ENCODE data around the gene SLC26A6. TPM values are rescaled to one million over a fixed set of nuclear protein-coding genes. Genes with fewer than 3 reads are reported as not detected.

SLC26A6 gene
- total and polyA plus RNA-seq, 2 donors: 8.0 to 12.9 TPM

DNA sequence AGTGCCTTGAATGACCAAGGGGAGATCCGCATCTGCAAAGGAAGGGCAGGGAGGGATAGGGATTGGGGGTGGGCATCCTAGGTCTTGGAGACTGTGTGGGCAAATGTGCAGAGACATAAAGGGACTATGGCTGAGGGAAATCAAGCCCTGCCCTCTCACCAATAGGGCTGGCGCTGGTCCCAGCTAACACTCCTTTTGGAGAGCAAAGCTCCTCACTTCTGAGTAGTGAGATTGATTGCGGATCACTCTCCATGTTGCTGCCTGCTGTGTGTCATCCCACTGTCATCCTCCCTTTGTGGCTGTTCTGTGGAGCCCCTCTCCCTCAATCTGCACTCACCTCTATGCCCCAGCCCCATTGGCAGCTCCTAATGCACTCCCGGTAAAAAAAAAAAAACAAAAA lies 29.7 kb upstream of the SLC26A6 start:
- WGBS: 81% methylated on average over 4 of the region's 4 CpGs
- no peak for DNase-seq (ENCODE audit: extremely low spot score)
- peaks cover 5% of the 10 kb centered on the region for H3K4me1 ChIP-seq (ENCODE audit: insufficient read depth)
- no peak overlapping the region for H3K4me3 ChIP-seq (ENCODE audit: low read depth, low read length)
- no peaks in the 10 kb centered on the region for H3K36me3 ChIP-seq (ENCODE audit: insufficient read depth)
- no peak overlapping the region for H3K27ac ChIP-seq (ENCODE audit: low read depth)

GRCh38 chr3:48664313-48664644 lies 29.0 kb upstream of the SLC26A6 start:
- Histone ChIP-seq H3K36me3 (ENCODE audit: insufficient read depth) (no peaks in the 10 kb centered on the region), H3K27ac (ENCODE audit: low read depth) (no peak overlapping the region), H3K4me3 (ENCODE audit: low read depth, low read length) (no peak overlapping the region), H3K4me1 (ENCODE audit: insufficient read depth) (peaks cover 5% of the 10 kb centered on the region)
- WGBS: 55% methylated on average over 11 of the region's 11 CpGs
- DNase-seq (ENCODE audit: extremely low spot score): no peak

GRCh38 chr3:48663489-48664312 lies 28.4 kb upstream of the SLC26A6 start:
- Histone ChIP-seq H3K36me3 (ENCODE audit: insufficient read depth) (no peaks in the 10 kb centered on the region), H3K4me1 (ENCODE audit: insufficient read depth) (peaks cover 5% of the 10 kb centered on the region), H3K4me3 (ENCODE audit: low read depth, low read length) (peak overlapping the region; percentile 30), H3K27ac (ENCODE audit: low read depth) (no peak overlapping the region)
- WGBS: under 1% methylated on average over 66 of the region's 66 CpGs
- peak; percentile 90 for DNase-seq (ENCODE audit: extremely low spot score)

DNA sequence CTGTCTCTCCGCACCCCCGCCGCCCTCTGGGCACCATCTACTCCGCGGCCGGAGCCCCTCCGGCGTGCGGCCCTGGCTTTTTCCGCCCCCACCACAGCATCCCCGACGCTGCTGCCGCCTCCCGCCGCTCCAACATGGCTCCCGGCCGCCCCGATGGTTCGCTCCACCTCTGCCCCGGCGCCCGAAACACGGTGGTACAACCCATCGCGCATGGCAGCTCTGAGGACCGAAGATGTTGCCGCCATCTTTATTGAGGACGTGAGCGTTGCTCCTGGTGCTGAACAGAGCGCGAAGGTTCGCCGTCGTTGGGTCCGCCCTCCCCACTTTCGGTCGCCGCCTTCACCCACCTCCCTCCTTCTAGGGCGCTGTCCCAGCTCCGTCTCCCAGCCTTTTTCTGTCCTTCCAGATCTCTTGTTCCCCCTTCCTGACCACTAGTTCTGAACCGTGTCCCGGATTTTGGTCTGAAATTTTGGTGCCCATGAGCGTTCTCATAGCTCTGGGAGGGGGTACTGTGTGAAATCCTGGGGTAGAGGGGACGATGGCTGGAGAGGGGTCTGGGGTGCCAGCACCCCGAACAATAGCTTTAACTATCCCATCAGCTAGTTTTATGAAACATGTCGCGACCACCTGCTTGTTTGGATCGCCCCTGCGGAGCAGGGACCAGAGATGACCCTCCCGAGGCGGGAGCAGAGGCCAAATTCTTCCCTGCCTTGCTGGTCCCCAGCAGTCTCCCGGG lies 27.7 kb upstream of the SLC26A6 start, which contains the start of gene CELSR3:
Gene CELSR3, minus strand, starts transcription at position 134 of the 736 bp plus-strand sequence. CDS start 252 bp downstream, outside the sequence.
- no peaks in the 10 kb centered on the region for H3K36me3 ChIP-seq (ENCODE audit: insufficient read depth)
- peak within 1 kb of the TSS; percentile 30 for H3K4me3 ChIP-seq (ENCODE audit: low read depth, low read length)
- DNase-seq (ENCODE audit: extremely low spot score): no peak
- no peak within 1 kb of the TSS for H3K27ac ChIP-seq (ENCODE audit: low read depth)
- H3K4me1 ChIP-seq (ENCODE audit: insufficient read depth): peaks cover 5% of the 10 kb centered on the region
- WGBS: under 1% methylated on average over 52 of the region's 52 CpGs

DNA sequence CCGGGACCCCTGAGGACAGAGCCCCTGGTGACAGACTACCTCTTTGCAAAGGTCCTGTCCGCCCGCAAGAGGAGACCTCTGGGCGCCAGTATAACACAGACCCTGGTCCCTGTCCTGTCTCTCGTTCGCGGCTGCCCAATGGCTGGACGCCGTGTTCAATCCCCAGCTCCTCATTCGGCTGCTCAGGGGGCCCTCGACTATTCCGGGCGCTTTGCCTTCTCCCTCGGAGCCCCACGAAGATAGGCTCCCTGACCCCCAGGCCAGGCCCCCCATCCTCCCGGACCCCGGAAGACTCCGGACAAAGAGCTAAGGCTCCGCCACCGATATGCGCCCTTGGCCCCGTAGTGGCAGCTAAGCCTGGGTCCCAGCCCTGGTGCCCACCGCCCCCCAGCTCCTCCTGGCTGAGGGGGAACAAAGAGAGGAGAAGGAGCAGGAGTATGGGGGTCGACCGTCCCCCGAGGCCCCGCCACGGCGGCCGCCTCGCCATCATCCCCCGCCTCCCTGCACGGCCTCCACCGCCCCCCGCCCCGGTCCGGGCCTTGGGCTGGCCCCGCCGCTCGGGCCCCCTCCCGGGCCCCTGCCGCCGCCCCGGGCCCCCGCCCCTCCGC lies 27.0 kb upstream of the SLC26A6 start:
- DNase-seq (ENCODE audit: extremely low spot score): no peak
- Histone ChIP-seq H3K27ac (ENCODE audit: low read depth) (no peak overlapping the region), H3K36me3 (ENCODE audit: insufficient read depth) (no peaks in the 10 kb centered on the region), H3K4me1 (ENCODE audit: insufficient read depth) (peaks cover 5% of the 10 kb centered on the region), H3K4me3 (ENCODE audit: low read depth, low read length) (no peak overlapping the region)
- 2% methylated on average over 46 of the region's 46 CpGs for WGBS

DNA sequence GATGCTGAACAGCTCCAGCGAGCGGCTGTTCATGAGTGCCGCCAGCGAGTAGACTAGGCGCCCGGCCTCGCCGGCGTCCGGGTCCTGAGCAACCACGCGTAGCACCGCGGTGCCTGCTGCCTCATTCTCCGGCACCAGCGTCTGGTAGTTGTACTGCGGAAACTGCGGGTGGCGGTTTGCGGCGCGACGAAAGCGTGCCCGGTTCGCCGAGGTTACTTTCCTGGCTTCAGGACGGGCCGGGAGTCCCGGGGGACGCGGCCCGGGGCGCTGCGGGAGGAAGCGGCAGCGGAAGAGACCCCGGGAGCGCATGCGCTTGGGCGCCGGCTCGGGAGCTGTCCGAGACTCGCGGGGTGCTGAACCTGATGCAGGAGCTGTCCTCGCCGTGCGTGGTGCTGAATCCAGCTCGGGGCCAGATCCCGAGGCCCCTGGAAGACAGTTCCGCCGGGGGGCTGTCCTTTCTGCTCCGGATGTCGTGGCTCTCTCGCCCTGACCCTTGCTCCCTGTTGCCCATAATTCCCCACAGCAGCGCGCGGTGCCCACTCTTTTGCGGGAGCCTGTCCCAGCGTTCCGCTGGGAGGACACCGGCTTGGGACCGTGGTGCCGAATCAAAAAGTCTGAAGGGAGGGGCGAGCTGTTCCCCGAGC lies 26.4 kb upstream of the SLC26A6 start:
- Histone ChIP-seq H3K4me1 (ENCODE audit: insufficient read depth) (peaks cover 5% of the 10 kb centered on the region), H3K27ac (ENCODE audit: low read depth) (no peak overlapping the region), H3K4me3 (ENCODE audit: low read depth, low read length) (no peak overlapping the region), H3K36me3 (ENCODE audit: insufficient read depth) (no peaks in the 10 kb centered on the region)
- DNase-seq (ENCODE audit: extremely low spot score): no peak
- WGBS: 2% methylated on average over 67 of the region's 67 CpGs

GRCh38 chr3:48660800-48661400 lies 25.6 kb upstream of the SLC26A6 start:
- Histone ChIP-seq H3K4me3 (ENCODE audit: low read depth, low read length) (no peak overlapping the region), H3K36me3 (ENCODE audit: insufficient read depth) (no peaks in the 10 kb centered on the region), H3K27ac (ENCODE audit: low read depth) (no peak overlapping the region), H3K4me1 (ENCODE audit: insufficient read depth) (peaks cover 5% of the 10 kb centered on the region)
- no peak for DNase-seq (ENCODE audit: extremely low spot score)
- 58% methylated on average over 61 of the region's 61 CpGs for WGBS

DNA sequence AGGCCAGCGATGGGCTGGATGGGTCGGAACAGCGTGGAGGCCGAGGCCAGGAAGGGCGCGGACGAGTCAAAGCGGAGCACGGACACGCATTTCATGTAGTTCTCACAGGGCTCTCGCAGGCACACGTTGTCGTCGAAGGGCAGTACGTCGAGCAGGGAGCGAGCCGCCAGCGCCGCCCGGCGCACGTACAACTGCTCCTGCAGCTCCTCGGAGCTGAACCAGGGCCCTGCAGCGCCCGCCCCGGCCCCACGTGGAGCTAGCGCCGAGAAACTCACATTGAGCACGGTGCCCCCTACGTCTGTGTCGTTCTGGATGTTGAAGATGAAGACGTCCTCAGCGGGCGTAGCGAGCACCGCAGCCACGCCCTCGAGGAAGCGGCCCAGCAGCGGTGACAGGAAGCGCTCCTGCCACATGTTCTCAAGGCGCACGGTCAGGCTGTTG lies 21.6 kb upstream of the SLC26A6 start:
- no peak overlapping the region for H3K27ac ChIP-seq (ENCODE audit: low read depth)
- no peak for DNase-seq (ENCODE audit: extremely low spot score)
- peaks cover 4% of the 10 kb centered on the region for H3K4me1 ChIP-seq (ENCODE audit: insufficient read depth)
- H3K4me3 ChIP-seq (ENCODE audit: low read depth, low read length): peak overlapping the region; percentile 52
- WGBS: 55% methylated on average over 45 of the region's 45 CpGs
- H3K36me3 ChIP-seq (ENCODE audit: insufficient read depth): no peaks in the 10 kb centered on the region

DNA sequence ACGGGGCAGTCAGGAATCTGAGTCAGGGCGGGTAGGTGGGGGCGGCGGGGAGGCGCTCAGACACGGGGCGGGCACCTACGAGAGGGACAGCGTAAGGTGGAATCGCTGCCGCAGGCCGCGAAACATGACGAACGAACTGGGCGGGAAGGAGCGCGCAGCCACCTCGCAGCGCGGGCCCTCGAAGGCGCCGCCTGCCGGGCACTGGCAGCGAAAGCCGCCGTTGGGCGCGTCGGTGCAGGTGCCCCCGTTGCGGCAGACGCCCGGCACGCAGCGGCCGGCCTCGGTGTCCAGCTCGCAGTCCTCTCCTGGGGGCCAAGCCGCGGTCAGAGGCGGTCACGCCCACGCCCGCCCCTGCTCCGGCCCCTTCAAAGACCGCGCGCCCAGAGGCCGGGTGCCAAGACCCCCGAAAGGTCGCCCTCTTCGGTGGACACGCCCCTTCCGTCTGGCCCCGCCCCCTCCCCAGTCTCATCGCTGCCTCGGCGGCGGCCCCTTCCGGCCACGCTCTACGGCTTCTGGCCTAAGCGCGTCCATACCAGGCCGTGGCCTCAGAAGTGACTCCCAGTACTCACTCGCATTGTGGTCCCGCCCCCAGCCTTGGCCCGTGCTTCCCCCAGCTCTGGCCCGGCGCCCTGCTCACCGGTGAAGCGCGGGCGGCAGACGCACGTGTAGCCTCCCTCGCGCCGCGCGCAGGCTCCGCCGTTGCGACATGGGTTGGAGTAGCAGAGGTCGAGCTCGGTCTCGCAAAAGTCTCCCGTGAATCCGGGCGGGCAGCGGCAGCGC lies 21.0 kb upstream of the SLC26A6 start:
- Histone ChIP-seq H3K4me1 (ENCODE audit: insufficient read depth) (peaks cover under 1% of the 10 kb centered on the region), H3K36me3 (ENCODE audit: insufficient read depth) (no peaks in the 10 kb centered on the region), H3K4me3 (ENCODE audit: low read depth, low read length) (peak overlapping the region; percentile 52), H3K27ac (ENCODE audit: low read depth) (no peak overlapping the region)
- no peak for DNase-seq (ENCODE audit: extremely low spot score)
- 2% methylated on average over 94 of the region's 94 CpGs for WGBS

DNA sequence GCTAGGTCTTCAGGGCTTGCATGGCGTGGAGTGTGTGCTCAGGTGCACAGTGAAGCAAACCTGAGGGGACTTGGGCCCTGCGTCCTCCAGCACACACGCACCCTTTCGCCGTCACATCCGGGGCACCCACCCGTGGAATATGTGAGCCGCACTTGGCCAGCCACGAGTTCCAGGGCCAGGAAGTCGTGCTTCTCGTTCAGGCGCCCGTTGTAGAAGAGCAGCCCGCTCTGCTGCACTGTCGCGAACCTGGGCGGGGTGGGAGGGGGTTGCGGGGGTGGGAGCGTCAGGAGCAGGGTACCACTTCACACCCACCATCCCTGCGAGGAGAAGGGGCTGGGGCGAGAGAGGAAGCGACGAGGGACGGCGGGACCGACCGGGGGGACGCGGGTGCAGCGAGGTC lies 20.3 kb upstream of the SLC26A6 start:
- Histone ChIP-seq H3K4me1 (ENCODE audit: insufficient read depth) (no peaks in the 10 kb centered on the region), H3K36me3 (ENCODE audit: insufficient read depth) (no peaks in the 10 kb centered on the region), H3K27ac (ENCODE audit: low read depth) (no peak overlapping the region), H3K4me3 (ENCODE audit: low read depth, low read length) (peak overlapping the region; percentile 52)
- no peak for DNase-seq (ENCODE audit: extremely low spot score)
- 13% methylated on average over 30 of the region's 30 CpGs for WGBS

DNA sequence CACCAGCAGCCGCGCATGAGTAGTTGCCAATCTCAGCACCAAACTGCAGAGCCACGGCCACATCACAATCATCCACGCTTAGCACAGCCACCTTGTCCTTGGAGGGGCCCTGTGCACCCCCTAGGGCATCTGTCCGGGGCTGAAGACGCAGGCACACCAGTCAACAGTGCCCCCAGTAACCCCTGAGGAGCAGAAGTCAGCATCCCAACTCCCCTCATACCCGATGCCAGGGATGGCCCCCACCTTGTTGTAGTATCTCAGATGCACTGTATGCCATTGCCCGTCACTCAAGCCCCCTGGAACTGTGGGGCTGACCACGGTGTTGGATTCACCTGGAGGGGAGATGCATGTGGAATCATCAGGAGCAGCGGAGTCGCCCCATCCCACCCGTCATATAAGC lies 19.8 kb upstream of the SLC26A6 start:
- WGBS: 92% methylated on average over 12 of the region's 12 CpGs
- DNase-seq (ENCODE audit: extremely low spot score): no peak
- H3K36me3 ChIP-seq (ENCODE audit: insufficient read depth): no peaks in the 10 kb centered on the region
- H3K4me3 ChIP-seq (ENCODE audit: low read depth, low read length): no peak overlapping the region
- H3K4me1 ChIP-seq (ENCODE audit: insufficient read depth): no peaks in the 10 kb centered on the region
- no peak overlapping the region for H3K27ac ChIP-seq (ENCODE audit: low read depth)

- H3K4me1 ChIP-seq (ENCODE audit: insufficient read depth): no peaks in the 10 kb centered on the region
- no peak overlapping the region for H3K27ac ChIP-seq (ENCODE audit: low read depth)
- 95% methylated on average over 15 of the region's 15 CpGs for WGBS
These were observed 17.9 kb upstream of the SLC26A6 start for GRCh38 chr3:48652923-48653715.

More at GRCh38 chr3:48652923-48653715, 17.9 kb upstream of the SLC26A6 start:
- DNase-seq (ENCODE audit: extremely low spot score): no peak
- H3K36me3 ChIP-seq (ENCODE audit: insufficient read depth): no peaks in the 10 kb centered on the region
- no peak overlapping the region for H3K4me3 ChIP-seq (ENCODE audit: low read depth, low read length)
